Stimulated activated CD4-positive, alpha-beta T cell treated with anti-CD3 and anti-CD28 coated beads, Interleukin-4, amount 100 ng/mL, for 4 hours (primary cell): ENCODE measurements around the gene POMT1.
A peak's percentile ranks its signal among the peaks of the same experiment; 100 is the strongest.
"Not testable (repeated sequence)": the region's sequence is repeated elsewhere in the genome, so short reads cannot be mapped to it uniquely, and the experiment has no call there.

Experiments
- DNase-seq, 2 experiments: peaks; one replicate each; pipeline ENCODE4 v3.0.0-alpha.2; 2020

The POMT1 gene

DNA sequence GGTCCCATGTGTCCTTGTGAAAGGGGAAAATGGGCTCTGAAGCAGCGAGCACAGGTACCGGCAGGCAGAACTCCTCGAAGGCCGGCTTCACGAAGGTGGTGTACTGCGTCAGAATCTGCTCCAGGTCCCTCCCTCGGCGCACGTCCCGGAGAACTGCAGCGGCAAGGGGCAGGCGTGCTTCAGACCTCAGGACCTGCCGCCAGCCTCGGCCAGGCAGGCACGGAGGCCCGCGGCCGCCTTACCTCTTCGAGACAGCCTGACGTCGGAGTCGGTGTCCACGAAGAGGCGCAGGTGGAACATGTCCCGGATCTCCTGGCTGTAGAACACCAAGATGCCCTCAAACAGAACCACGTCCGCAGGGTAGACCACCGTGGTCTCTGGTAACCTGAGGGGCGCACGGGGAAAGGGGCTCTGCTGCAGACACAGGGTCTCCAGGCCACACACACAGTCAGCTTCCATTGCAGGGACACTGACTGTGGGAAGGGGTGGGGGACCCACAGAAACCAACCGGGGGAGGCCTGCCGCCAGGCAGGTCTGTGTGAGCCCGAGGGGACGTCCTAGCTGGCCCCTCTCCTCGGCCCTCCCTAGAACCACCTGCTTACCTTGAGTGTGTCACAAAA is 26.3 kb downstream of the POMT1 start:
- DNase-seq, result no peak

DNA sequence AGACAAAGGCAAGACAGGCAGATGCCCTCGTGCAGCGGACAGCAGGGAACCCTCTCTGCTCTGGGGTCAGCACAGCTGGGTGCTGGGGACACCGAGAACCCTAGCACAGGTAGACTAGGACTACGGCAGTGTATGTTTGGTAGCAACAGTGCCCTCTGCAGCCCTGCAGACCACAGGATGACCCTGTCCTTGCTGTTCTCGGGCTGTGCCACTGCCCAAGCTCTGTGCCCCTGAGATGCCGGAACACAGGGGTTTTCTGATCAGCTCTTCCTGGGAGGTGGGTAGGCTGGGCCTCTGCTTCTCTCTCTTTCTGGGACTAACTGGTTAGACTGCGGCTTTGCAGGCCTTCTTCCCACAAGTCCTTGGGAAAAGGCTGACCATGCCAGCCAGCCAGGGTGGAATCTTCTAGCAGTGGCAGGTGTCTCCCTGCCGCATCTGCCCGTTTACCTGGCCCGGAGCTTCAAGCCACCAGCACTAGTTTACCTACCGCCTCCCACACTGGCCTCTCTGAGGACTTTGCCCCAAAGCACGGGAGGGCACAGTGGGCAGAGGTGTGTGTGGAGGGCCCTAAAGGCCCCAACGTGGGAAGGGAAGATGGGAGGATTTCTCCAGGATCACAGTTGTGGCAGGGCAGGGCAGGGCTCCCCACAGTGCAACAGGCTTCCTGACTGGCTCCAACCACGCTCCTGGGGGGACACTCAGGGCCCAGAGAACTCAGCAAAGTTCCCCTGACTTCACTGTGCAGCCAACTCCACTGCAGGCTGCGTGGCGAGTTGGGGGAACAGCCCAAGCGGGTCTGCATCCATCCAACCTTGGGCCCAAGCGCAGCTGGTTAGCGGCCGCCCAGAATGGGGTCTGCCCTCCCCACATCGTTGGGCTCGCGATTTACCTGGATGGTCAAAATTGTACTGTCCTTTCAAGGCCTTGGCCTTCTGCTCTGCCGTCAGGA is 27.2 kb downstream of the POMT1 start:
- no peak for DNase-seq

DNA sequence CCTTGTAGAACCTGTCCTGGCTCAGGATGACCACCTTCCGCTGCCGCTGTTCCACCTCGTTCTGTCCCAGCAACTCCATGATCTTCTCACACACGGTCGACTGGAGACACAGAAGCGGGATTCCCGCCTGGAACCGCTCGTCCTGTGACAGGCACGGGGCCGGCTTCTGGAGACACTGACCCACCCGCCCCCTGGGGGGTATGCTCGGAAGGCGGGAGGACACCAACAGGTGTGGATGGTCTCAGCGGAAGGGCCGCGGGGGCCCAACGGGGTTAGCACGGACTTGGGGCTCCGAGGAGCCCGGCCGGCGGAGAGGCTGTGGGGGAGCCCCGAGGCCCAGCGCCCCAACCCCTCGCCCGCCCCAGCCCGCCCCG is 27.8 kb downstream of the POMT1 start:
- no peak for DNase-seq

DNA sequence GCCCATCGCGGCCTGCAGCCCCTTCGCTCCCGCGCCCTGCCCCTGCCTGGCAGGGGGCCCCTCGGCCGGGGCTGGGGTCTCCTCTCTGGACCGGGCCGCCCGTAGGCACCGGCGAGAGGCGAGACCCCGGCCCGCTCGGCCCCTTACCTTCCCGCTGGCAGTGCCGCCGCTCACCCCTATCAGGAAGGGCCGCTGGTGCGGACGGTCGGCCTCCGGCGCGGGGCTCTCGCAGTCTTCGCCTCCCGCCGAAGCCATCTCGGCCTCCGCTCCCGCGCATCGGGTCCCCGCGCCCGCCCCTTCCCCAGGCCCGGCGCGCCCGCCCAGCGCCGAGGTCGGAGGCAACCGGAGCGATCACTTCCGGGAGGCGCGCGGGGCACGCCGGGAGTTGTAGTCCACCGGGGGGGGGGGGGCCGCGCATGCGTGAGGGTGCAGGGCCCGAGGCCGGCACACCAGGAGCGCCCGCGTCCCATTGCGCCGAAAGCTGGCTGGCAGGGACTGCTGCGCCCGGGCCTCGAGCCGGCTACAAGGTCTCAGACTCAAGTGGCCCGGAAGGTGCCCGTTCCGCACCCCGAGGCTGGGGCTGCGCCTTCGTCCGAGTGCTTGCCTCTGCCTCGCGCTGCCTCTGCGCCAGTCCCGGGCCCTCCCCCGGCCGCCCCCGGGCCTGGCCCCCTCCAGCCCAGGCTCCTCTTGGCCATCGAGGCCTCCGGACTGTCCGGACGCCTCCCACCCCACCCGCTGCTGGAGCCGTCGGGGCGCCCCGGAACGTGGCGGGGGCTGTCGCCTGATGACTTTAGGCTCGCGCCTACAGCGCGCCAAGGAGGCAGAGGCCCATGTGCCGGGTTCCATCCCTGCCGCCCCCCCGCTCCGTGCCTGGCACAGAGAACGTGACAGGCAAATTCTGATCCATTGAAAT is 28.5 kb downstream of the POMT1 start, which contains the start of gene UCK1:
Gene UCK1, minus strand, starts transcription at position 344 of the 913 bp plus-strand sequence. Its CDS starts 89 bp downstream, at position 255.
- DNase-seq, result peak; percentile 68 to 73

DNA sequence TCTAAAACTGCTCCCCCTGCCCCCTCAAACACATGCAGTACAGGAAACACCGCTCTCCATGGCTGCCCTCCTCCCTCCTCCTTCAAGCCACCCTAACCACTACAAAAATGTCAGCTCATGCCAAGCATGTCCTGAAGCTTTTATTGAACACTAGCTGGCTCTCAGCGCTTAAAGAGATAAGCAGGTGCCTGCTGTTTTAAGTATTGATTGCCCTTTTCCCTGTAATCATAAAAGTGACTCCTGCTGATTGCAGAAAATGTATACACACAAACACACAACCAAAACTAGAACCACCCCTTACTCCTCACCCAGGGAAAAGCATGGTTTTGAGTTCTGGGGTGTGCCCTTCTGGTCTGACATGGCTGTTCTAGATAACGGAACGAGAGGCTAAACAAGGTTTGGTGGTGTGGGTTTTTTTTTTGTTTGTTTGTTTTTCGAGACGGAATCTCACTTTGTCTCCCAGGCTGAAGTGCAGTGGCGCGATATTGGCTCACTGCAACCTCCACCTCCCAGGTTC is 32.1 kb downstream of the POMT1 start:
- no peak for DNase-seq

DNA sequence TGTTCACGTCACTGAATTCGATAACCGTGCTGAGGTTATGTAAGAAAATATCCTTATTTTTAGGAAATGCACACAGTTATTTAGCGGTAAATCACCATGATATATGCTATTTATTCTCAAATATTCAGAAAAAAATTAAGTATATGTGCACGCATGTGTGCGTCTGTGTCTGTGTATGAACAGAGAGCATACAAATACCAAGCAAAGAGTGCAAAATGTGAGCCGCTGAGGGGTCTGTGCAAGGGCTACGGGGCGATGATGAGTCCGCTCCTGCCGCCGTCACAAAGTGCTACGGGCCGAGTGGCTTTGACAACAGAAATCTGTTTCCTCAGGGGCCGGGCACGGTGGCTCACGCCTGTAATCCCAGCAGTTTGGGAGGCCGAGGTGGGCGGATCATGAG is 35.2 kb downstream of the POMT1 start:
- DNase-seq, result no peak

DNA sequence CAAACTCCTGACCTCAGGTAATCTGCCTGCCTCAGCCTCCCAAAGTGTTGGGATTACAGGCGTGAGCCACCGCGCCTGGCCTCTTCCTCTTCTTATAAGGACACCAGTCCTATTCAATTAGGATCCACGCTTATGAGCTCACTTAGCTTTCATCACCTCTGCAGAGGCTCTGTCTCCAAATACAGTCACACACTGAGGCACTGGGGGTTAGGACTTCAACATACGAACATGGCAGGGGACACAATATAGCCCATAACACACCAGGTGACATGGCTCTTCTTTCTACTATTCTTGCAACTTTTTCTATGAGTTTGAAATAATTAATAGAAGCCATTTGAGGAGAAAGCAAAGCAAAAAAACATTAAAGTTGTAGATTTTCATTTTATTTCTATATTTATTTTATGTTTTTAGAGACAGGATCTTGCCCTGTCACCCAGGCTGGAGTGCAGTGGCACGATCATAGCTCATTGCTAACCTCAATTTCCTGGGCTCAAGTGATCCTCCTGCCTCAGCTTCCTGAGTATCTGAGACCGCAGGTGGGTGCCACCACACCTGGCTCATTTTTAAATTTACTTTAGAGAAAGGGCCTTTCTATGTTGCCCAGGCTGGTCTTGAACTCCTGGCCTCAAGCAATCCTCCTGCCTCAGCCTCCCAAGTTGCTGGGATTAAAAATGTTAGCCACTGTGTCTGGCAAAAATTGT is 36.7 kb downstream of the POMT1 start:
- no peak for DNase-seq

DNA sequence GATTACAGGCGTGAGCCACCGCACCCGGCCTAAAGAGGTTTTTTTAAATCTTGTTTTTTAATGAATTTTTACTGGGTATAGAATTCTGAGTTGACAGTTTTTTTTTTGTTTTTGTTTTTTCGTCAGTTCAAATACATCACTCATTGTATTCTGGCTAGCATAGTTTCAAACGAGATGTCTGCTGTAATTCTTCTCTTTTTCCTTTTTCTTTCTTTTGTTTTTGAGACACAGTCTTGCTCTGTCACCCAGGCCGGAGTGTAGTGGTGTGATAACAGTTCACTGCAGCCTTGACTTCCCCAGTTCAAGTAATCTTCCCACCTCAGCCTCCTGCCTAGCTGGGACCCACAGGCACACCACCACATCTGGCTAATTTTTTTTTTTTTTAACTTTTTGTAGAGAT is 40.4 kb downstream of the POMT1 start:
- no peak for DNase-seq

DNA sequence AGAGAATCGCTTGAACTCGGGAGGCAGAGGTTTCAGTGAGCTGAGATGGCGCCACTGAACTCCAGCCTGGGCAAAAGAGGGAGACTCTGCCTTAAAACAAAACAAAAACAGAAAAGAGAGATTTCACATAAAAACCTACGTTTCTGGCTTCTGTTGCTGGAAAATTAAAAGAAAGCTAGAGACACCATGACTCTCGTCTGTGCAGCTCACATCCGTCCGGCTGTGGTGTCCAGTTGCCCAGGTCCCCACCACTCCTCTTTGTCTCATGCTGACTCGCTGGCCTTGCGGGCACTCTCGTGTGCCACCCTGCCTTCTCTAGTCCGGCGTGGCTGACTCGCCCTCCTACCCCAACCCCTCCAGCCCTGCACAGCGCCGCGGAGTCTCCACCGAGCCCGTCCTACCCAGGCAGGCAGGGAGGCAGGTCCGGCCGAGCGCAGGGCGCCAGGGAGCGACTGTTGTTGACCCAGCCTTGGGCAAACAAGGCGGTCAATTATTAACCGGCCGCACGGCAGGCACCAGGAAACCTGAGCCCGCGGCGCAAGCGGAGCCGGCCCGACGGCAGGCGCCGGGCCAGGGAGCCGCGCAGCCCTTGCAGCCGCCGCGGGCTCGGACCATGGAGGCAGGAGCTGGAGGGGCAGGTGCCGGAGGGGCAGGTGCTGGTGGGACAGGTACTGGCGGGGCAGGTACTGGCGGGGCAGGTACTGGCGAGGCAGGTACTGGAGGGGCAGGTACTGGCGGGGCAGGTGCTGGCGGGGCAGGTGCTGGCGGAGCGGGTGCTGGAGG is 42.5 kb downstream of the POMT1 start, which contains the start of gene PRRT1B:
Gene PRRT1B, plus strand, starts transcription at position 521 of the 783 bp plus-strand sequence. Its CDS starts 93 bp downstream, at position 614.
- DNase-seq, result no peak

DNA sequence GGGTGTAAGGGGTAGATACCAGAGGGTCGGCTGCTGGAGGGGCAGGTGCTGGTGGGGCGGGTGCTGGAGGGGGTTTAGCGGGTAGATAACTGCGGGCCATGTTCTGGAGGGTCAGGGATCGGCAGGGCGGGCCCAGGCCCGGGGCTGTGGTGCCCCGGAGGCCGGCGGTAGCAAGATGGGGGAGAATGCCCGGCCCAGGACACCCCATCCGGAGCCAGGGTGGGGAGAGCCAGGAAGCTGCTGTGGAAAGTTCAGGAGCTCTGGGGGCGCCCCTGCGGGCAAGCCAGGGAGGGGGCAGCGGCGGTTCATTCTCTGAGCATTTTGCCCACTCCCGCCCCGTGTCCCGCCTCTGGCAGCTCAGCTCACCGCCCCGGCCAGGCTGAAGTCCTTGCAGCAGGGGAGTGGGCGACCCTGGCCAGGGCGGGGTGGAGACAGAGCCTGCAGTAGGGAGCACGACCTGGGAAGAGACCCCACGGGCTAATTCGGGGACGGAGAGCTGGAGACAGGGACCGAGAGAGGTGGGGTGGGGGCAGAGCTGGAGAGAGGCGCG is 43.1 kb downstream of the POMT1 start:
- no peak for DNase-seq

DNA sequence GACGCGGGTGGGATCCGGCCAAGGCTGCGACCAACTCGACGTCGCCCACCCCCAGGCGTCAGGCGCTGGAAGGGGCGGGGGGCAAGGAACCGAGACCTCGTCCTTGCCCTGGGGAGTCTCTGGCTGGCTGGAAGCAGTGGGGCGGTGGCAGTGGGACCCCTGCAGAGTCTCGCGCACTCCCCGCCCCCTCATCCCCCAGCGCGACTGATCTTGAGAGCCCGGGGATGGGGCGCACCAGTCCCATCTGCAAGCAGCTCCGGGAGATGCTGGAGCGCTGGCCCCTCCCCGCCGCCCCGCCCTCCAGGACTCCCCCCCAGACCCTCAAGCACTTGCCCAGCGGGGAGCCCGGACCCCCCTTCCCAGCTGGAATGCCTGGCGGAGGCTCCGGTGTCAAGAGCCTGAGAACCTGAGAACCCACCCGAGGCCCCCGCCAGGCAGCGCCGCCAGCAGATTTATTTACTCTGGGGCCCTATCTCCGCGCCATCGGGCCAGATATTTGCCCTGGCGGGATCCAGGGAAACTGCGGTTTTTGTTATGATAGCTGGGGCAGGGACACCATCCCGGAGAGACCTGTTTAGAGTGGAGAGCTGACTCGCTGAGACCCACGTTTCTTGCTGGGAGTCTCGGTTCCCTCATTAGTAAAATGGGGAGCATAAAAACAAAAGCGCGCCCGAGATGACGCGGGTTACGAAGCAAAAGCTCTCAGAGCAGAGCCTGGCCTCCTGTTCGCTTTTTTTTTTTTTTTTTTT is 43.8 kb downstream of the POMT1 start:
- DNase-seq, result no peak

DNA sequence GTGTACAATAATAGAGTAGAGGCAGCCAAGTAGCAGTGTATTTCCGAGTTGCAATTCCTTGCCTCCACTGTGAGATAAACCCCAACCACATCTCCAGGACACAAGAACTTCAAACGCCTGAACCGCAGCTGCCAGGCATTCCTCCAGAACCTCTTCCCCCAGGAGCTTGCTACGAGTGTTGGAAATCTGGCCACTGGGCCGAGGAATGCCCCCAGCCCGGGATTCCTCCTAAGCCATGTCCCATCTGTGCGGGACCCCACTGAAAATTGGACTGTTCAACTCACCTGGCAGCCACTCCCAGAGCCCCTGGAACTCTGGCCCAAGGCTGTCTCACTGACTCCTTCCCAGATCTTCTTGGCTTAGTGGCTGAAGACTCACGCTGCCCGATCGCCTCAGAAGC is 46.5 kb downstream of the POMT1 start:
- not testable (repeated sequence) for DNase-seq

DNA sequence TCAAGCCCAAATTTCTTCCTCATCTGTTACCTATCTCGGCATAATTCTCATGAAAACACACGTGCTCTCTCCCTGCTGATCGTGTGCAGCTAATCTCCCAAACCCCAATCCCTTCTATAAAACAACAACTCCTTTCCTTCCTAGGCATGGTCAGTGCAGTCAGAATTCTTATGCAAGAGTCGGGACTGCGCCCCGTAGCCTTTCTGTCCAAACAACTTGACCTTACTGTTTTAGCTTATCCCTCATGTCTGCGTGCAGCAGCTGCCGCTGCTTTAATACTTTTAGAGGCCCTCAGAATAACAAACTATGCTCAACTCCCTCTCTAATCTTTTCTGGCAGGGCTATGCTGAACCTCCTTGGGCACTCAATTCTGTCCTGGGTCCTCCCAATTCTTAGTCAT is 47.7 kb downstream of the POMT1 start:
- DNase-seq, result not testable (repeated sequence)

DNA sequence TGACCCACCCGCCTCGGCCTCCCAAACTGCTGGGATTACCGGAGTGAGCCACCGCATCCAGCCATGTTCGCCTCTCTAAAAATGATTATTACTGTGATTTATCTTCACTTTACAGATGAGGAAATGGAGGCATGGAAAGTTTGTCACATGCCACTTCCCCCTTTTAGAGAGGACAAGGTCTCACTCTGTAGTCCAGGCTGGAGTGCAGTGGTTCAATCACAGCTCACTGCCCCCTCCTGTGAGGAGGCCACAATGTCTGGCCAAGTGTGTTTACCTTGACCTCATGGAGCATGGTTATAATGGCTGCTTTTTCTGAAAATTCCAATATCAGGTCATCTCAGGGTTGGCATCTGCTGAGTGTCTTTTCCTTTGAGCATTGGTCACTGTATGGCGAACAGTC is 49.3 kb downstream of the POMT1 start:
- no peak for DNase-seq

DNA sequence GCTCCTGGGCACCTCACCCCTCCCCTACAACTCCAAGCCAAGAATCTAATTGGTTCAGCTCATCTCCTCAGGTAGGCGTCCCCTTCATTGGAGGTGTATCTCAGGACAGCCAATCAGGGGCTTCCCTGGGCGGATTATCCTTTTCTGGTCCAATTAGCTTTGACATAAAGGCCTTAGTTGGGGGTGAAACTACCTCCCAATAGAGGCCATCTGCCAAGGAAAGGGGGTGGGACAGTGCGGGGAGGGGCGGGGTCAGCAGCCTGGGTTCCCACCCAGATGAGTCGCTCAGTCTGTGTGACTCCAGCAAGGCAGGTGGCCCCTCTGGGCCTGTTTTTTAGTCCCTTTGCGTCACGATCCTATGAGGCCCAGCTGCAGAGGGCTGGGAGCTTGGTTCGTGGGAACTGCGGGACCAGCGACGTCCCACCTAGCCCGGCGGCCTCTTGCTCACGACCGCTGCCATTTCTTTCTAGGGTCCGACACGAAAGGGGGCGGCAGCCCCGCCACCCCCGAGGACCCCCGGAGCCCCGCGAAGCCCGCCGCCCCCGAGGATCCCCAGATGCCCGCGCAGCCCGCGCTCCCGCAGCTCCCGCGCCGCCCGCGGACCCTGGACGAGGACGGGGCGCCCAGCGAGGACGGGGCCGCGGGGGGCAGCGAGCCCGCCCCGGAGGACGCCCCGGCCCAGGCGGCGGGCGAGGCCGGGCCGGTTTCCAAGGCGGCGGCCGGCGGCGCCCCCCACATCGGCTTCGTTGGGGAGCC is 51.5 kb downstream of the POMT1 start:
- DNase-seq, result no peak

DNA sequence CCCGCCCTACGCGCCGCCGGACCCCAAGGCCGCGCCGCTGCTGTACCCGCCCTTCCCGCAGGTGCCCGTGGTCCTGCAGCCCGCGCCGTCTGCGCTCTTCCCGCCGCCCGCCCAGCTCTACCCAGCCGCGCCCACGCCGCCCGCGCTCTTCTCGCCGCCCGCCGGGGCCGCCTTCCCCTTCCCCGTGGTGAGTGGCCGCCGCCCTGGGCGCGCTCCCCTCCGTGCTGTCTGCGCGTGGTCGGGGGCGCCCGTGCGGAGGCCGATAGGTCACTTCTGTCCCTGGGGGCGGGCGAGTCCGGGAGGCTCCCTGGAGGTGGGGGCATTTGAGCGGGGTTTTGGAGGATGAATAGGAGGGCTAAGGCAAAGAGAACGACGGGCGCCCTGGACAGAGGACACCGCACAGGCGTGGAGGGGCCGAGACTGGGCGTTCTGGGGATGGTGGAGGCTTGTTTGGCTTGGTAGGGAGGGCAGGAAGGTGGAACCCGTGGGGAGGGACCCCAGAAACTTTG is 52.2 kb downstream of the POMT1 start:
- DNase-seq, result no peak

DNA sequence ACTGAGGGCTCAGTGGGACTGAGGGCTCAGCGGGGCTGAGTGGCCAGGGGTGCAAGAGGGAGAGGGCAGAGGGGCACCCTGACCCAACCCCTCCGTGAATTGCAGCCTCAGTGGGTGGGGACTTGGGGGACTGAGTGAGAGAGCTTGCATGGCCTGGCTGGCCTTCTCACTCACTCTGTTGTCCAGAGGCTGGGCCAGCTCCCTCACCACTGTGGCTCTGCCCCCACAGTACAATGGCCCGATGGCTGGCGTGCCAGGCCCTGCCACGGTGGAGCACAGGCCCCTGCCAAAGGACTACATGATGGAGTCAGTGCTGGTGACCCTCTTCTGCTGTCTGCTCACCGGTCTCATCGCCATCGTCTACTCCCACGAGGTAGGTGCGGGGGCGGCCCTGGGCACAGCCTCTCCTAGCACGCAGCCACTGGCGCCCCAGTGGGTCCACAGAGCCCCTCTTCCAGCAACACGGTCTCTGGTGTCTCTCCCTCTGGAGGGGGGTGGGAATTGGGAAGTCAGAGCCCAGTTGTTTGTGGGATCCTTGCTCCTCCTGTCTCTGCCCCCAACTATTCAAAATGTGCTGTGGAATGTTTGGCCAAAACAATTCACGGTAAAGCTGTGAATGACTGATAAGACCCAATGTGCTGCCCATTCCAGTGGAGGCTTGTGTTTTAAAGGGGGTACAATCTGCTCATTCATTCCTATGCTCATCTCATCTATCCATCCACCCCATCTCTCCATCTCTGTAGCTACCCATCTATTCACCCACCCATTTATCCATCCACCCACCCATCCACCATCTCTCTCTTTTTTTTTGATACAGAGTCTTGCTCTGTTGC is 53.3 kb downstream of the POMT1 start:
- DNase-seq, result no peak

DNA sequence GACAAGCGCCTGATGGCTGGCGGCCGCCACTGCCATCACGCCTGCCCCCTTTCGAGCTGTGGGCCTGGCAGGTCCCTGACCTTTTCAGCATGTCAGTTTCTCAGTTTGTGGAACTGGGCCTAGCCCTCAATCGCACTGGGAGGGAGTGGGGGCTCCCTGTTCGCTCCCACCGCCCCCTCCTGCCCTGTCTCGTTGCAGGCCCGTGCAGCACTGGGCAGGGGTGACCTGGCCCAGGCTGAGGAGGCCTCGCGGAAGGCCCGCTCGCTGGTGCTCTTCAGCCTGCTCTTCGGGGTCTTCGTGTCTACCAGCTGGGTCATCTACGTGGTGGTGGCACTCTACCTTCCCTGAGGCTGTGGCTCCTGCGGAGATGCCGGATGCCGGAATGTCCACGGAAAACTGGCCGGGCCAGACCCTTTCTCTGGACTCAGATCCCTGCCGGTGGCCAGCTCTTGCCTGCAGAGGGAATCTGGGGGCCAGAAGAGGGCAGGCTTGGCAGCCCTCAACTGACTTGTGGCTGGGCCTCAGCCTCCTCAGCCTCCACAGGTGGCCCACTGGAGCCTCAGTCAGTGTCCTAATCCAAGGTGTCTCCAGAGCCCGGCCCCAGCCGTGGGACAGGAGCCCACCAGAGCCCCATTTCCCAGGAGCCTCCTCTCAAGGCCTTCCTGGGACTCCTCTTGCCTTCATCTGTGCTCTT is 55.3 kb downstream of the POMT1 start:
- DNase-seq, result no peak
